Measurements from ENCODE around the gene RPTOR. TPM values are rescaled to one million over a fixed set of nuclear protein-coding genes. Genes with fewer than 3 reads are reported as not detected.

The RPTOR gene
- total RNA-seq, 1 experiment from 2014 or later, result 25.1 TPM

DNA sequence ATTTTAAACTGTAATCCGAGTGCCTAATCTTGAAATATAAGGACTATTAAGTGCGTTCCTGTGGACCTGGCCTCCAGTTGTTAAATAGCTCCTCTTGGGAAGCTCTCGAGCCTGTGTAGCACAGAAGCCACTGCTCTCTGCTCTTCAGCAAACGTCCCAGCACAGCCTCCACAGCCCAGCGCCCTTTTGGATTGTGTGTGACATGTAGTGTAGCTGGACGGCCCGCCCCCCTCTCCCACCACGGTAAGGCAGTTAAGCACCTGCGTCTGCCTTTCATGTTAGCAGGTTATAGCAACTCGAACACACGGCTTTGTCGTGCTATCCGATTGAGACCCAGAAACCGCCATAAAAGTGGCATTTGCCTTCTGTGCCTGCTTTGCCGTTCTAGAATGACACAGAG, 367.8 kb downstream of the RPTOR start:
- Histone ChIP-seq H3K9ac (ENCODE audit: extremely low read depth, insufficient read length, low read length) (no peak overlapping the region), H3T11ph (ENCODE audit: low read length) (no peak overlapping the region), H3K27me3 (ENCODE audit: insufficient read depth, low read length) (no peaks in the 10 kb centered on the region), H3K23ac (ENCODE audit: insufficient read length, low read depth, low read length) (no peak overlapping the region), H2BK15ac (ENCODE audit: low read depth, low read length) (no peak overlapping the region), H2BK120ac (ENCODE audit: low read depth, low read length, poor library complexity, severe bottlenecking) (no peak overlapping the region), H2BK5ac (ENCODE audit: insufficient read length, low read length) (no peak overlapping the region), H3K79me1 (ENCODE audit: insufficient read depth, low read depth, low read length, poor library complexity, severe bottlenecking) (no peaks in the 10 kb centered on the region), H4K8ac (replicated peaks; ENCODE audit: insufficient read length, low read depth, low read length) (no peak overlapping the region), H2BK20ac (ENCODE audit: low read depth, low read length, poor library complexity, severe bottlenecking) (no peak overlapping the region), H4K91ac (ENCODE audit: insufficient read length, low read depth, low read length) (no peak overlapping the region), H3K9me3 (ENCODE audit: control insufficient read depth, low read depth, low read length) (peaks cover 8% of the 10 kb centered on the region), H2AK5ac (ENCODE audit: insufficient read length, low read length) (no peak overlapping the region), H3K27ac (ENCODE audit: insufficient read length, low read depth, low read length) (no peak overlapping the region), H3K18ac (ENCODE audit: insufficient read length, low read depth, low read length) (no peak overlapping the region), H3K4me1 (ENCODE audit: insufficient read depth, low read length) (no peaks in the 10 kb centered on the region), H3K23me2 (ENCODE audit: insufficient read length, low read depth, low read length, poor library complexity, severe bottlenecking) (no peaks in the 10 kb centered on the region), H3K14ac (ENCODE audit: insufficient read depth, low read length) (no peak overlapping the region), H3K4me2 (ENCODE audit: insufficient read depth, insufficient read length, low read length) (no peak overlapping the region), H4K20me1 (ENCODE audit: control insufficient read depth, insufficient read depth, insufficient read length) (peaks cover 2% of the 10 kb centered on the region), H2BK12ac (ENCODE audit: insufficient read length, low read depth, low read length) (no peak overlapping the region), H3K79me2 (ENCODE audit: insufficient read depth, low read length) (no peaks in the 10 kb centered on the region), H3K4ac (ENCODE audit: low read depth, low read length) (no peak overlapping the region), H3K56ac (ENCODE audit: insufficient read length, low read depth, low read length) (no peak overlapping the region), H2AFZ (ENCODE audit: low read length) (no peak overlapping the region), H4K5ac (ENCODE audit: insufficient read length, low read depth, low read length) (no peak overlapping the region)
- Mint-ChIP-seq H3K27ac (no peak overlapping the region), H3K9me3 (peaks cover 9 to 14% of the 10 kb centered on the region in 2 experiments), H3K4me3 (no peak overlapping the region), H3K36me3 (ENCODE audit: insufficient read depth in 1 of 3, low read depth in 3 of 3) (peaks cover 26 to 41% (median 34%) of the 10 kb centered on the region in 3 experiments), H3K4me1 (no peaks in the 10 kb centered on the region), H3K27me3 (ENCODE audit: low read depth) (peaks cover 4% of the 10 kb centered on the region)
- TF ChIP-seq, protein P1, sequence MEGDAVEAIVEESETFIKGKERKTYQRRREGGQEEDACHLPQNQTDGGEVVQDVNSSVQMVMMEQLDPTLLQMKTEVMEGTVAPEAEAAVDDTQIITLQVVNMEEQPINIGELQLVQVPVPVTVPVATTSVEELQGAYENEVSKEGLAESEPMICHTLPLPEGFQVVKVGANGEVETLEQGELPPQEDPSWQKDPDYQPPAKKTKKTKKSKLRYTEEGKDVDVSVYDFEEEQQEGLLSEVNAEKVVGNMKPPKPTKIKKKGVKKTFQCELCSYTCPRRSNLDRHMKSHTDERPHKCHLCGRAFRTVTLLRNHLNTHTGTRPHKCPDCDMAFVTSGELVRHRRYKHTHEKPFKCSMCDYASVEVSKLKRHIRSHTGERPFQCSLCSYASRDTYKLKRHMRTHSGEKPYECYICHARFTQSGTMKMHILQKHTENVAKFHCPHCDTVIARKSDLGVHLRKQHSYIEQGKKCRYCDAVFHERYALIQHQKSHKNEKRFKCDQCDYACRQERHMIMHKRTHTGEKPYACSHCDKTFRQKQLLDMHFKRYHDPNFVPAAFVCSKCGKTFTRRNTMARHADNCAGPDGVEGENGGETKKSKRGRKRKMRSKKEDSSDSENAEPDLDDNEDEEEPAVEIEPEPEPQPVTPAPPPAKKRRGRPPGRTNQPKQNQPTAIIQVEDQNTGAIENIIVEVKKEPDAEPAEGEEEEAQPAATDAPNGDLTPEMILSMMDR (conservative IDR thresholded peaks at IDR 0.05), result no peak
- DNase-seq, result no peak
- no CpG with 5 or more reads among the region's 15 CpGs for WGBS (ENCODE audit: extremely low coverage, insufficient read length, low lambda C conversion rate)

All from H9 (cell line).